PC-9 (cell line): ENCODE measurements around the gene DUSP9.

ENCODE experiments used
- EZH2 ChIP-seq: fragments of 200-600 bp; sonication (generic); IDR thresholded peaks from 2 replicates; pipeline ENCODE4 v1.8.0; 2017; ENCODE audit warnings: antibody characterized with exemption, low read depth
- TF ChIP-seq, protein P1 (sequence below): fragments of 200-600 bp; sonication (generic); conservative IDR thresholded peaks from 2 replicates; pipeline ENCODE4 v1.6.1; 2017; ENCODE audit warnings: mixed run types, antibody characterized with exemption, mild to moderate bottlenecking, moderate library complexity

DNA sequence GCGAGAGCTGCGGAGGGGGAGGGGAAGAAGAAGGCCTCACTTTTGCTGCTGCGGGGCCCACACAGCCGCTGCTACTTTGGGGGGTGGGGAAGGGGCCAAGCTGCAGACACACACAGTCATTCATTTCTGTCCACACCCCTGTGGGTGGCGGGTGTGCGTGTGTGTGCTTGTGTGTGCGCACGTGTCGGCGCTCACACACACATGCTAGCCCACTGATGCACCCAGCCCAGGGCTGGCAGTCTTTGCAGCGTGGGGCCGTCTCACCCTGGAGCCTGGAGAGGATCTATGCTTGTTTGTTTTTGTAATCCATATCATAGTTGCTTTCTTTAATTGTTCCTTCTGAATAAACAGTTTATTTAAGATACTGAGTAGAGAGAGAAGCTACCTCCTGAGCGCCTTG, 4.0 kb downstream of the DUSP9 start:
- TF ChIP-seq, protein P1, sequence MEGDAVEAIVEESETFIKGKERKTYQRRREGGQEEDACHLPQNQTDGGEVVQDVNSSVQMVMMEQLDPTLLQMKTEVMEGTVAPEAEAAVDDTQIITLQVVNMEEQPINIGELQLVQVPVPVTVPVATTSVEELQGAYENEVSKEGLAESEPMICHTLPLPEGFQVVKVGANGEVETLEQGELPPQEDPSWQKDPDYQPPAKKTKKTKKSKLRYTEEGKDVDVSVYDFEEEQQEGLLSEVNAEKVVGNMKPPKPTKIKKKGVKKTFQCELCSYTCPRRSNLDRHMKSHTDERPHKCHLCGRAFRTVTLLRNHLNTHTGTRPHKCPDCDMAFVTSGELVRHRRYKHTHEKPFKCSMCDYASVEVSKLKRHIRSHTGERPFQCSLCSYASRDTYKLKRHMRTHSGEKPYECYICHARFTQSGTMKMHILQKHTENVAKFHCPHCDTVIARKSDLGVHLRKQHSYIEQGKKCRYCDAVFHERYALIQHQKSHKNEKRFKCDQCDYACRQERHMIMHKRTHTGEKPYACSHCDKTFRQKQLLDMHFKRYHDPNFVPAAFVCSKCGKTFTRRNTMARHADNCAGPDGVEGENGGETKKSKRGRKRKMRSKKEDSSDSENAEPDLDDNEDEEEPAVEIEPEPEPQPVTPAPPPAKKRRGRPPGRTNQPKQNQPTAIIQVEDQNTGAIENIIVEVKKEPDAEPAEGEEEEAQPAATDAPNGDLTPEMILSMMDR = no peak
- no peak for TF ChIP-seq EZH2
